Transverse colon (tissue), 4 donors: ENCODE measurements around the gene AQR. TPM values are rescaled to one million over a fixed set of nuclear protein-coding genes. Genes with fewer than 3 reads are reported as not detected.

Experiments used
- DNase-seq: peaks from one replicate; pipeline ENCODE4 v3.0.0-alpha.2; 2019
- H3K27ac ChIP-seq, 4 donors: fragments of 200-600 bp; sonication (generic); 2 replicates each; pipeline ENCODE4 v1.5.1; 2016 to 2018; ENCODE audit warnings: inconsistent platforms in 4 of 4
- H3K27me3 ChIP-seq: fragments of 200-600 bp; sonication (generic); 2 replicates; pipeline ENCODE4 v1.5.1; 2017; ENCODE audit warnings: inconsistent platforms
- H3K36me3 ChIP-seq, 4 donors: fragments of 200-600 bp; sonication (generic); 2 replicates each; pipeline ENCODE4 v1.5.1; 2017 to 2019; ENCODE audit warnings: inconsistent platforms in 4 of 4
- H3K4me1 ChIP-seq, 4 donors: fragments of 200-600 bp; sonication (generic); 2 replicates each; pipeline ENCODE4 v1.5.1; 2017 to 2020; ENCODE audit warnings: inconsistent platforms in 4 of 4
- H3K4me3 ChIP-seq, 4 donors: fragments of 200-600 bp; sonication (generic); 1 replicate in 1 of 4; 2 replicates in 3 of 4; pipeline versions ENCODE4 v1.5.1 to v1.6.1; 2017 to 2019; ENCODE audit warnings: inconsistent platforms in 4 of 4
- H3K9me3 ChIP-seq, 2 donors: fragments of 200-600 bp; sonication (generic); 2 replicates each; pipeline ENCODE4 v1.5.1; 2017 to 2019; ENCODE audit warnings: inconsistent platforms in 2 of 2
- EP300 ChIP-seq: sonication (generic); formaldehyde crosslinking; IDR thresholded peaks from one replicate; pipeline ENCODE4 v1.6.1; 2017; ENCODE audit warnings: antibody characterized with exemption, low read depth
- POLR2A ChIP-seq: fragments of 450-650 bp; IDR thresholded peaks from one replicate; pipeline ENCODE4 v1.6.1; 2016; ENCODE audit warnings: antibody characterized with exemption, mild to moderate bottlenecking, moderate library complexity
- POLR2AphosphoS5 ChIP-seq, 3 donors: sonication (generic); formaldehyde crosslinking; IDR thresholded peaks; one replicate each; pipeline ENCODE4 v1.6.1; 2016; ENCODE audit warnings: antibody characterized with exemption in 3 of 3
- WGBS, 2 donors: methylation state at CpG; one replicate each; pipeline ENCODE4 v1.1.5; 2018; ENCODE audit warnings: low coverage in 1 of 2; 5-methylcytosine and 5-hydroxymethylcytosine counted together
- in situ Hi-C, 4 donors: fragments of 200-750 bp; cut with MboI; loops; one replicate each; pipeline versions ENCODE4 v1.15.0 to v1.15.1; 2017; ENCODE audit warnings: low sequenced_read_pairs in 3 of 4, low pct_ligation_motif_present in 1 of 4, low pct_unique_long_range_greater_than_20kb in 1 of 4
- intact Hi-C: fragments of 100-400 bp; cut with DNase I; formaldehyde crosslinking; loops from one replicate; pipeline ENCODE4 v1.15.1; 2023; ENCODE audit warnings: low total_unique reads
- total RNA-seq, 4 donors: library from RNA; depleted of rRNA; stranded (reverse); fragments of >200 nt; gene quantifications; one replicate each; pipeline ENCODE4 v1.1.0, GENCODE V29; 2016
- TF ChIP-seq, protein P1 (sequence below), 5 experiments: fragments of 200-600 bp in 3 of 5; fragments of 450-650 bp in 2 of 5; sonication (generic) in 3 of 5; IDR thresholded peaks; 1 replicate in 2 of 5; 2 replicates in 3 of 5; pipeline ENCODE4 v1.5.1; 2016 to 2017; ENCODE audit warnings: antibody characterized with exemption in 5 of 5, inconsistent platforms in 3 of 5, mild to moderate bottlenecking in 2 of 5, moderate library complexity in 1 of 5

Gene AQR
- total RNA-seq, 4 donors from 2014 or later, result 13.8 to 25.7 (median 23.5) TPM

DNA sequence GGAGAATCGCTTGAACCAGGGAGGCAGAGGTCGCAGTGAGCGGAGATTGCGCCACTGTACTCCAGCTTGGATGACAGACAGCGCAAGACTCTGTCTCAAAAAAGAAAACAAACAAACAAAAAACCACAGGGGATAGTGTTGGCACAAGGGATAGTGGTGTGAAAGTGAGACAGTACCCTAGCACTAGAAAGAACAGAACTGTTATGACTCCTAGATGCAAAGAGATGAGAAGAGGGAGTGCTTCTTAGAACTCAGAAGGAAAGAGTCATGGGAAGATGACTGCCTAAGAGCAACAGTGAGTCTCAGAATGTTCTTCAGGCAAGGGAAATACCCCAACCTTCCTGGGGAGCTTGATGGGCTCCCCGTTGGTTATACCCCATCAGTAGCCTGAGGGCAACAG lies 36.4 kb upstream of the AQR start:
- WGBS, 2 donors, result 83 to 96% methylated on average over 4 to 6 of the region's 6 CpGs
- H3K4me1 ChIP-seq, result no peaks in the 10 kb centered on the region
- H3K9me3 ChIP-seq, result no peaks in the 10 kb centered on the region
- no peaks in the 10 kb centered on the region for H3K36me3 ChIP-seq
- intact Hi-C loops (no loop called here), in situ Hi-C loops (no loop called here)
- H3K27me3 ChIP-seq, result no peaks in the 10 kb centered on the region
- H3K4me3 ChIP-seq, result no peak overlapping the region
- H3K27ac ChIP-seq, result no peak overlapping the region
- no peak for TF ChIP-seq POLR2A
- TF ChIP-seq POLR2AphosphoS5 (IDR thresholded peaks at IDR 0.05), result no peak
- TF ChIP-seq, protein P1, sequence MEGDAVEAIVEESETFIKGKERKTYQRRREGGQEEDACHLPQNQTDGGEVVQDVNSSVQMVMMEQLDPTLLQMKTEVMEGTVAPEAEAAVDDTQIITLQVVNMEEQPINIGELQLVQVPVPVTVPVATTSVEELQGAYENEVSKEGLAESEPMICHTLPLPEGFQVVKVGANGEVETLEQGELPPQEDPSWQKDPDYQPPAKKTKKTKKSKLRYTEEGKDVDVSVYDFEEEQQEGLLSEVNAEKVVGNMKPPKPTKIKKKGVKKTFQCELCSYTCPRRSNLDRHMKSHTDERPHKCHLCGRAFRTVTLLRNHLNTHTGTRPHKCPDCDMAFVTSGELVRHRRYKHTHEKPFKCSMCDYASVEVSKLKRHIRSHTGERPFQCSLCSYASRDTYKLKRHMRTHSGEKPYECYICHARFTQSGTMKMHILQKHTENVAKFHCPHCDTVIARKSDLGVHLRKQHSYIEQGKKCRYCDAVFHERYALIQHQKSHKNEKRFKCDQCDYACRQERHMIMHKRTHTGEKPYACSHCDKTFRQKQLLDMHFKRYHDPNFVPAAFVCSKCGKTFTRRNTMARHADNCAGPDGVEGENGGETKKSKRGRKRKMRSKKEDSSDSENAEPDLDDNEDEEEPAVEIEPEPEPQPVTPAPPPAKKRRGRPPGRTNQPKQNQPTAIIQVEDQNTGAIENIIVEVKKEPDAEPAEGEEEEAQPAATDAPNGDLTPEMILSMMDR (IDR thresholded peaks at IDR 0.05), result no peak
- no peak for TF ChIP-seq EP300
- no peak for DNase-seq

DNA sequence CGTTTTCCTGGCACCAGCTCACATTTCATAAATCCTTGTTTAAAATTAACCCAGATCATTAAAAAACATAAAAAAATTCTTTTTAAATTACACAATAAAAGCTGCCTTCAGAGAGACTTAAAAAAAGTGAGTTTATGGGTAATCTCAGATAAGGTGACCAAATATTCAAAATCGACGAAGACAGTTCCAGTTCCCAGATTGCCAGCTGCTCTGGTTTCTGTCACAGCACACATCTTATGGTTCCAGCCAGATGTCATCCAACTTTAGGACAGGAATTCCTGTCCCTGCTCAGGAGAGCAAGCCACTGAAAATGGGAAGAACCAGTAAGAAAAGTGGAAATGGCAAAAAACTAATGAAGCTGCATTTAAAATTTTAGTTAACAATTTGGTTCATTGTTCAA lies 34.4 kb upstream of the AQR start:
- Histone ChIP-seq H3K36me3 (no peaks in the 10 kb centered on the region), H3K9me3 (no peaks in the 10 kb centered on the region), H3K4me3 (no peak overlapping the region), H3K4me1 (no peaks in the 10 kb centered on the region), H3K27me3 (no peaks in the 10 kb centered on the region), H3K27ac (no peak overlapping the region)
- in situ Hi-C loops (no loop called here), intact Hi-C loops (no loop called here)
- no peak for DNase-seq
- TF ChIP-seq POLR2A, result no peak
- TF ChIP-seq, protein P1 (IDR thresholded peaks at IDR 0.05), result no peak
- no peak for TF ChIP-seq EP300
- no peak for TF ChIP-seq POLR2AphosphoS5 (IDR thresholded peaks at IDR 0.05)
- WGBS, 2 donors, result 58 to 60% methylated on average over 3 of the region's 3 CpGs

DNA sequence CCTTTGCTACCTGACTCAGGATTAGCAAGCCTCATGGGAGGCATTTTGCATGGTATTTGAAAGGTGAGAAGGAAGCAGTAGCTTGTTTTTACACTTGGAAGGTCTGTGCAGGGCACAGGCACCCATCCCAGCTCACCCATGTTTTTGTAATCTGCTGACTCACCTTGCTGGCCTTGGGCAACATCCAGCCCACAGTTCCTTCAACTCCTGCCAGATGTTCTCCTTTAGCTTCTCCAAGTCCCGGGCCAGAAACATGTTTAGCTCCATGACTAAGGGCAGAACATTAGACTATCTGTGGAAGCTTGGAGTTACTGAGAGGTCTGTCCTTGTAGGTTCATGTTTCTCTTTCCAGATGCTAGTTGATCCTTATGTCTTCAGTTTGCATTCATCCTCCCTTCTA lies 31.0 kb upstream of the AQR start:
- 75% methylated on average over 1 of the region's 1 CpG; no CpG with 5 or more reads in 1 of the 2 donors for WGBS, 2 donors

DNA sequence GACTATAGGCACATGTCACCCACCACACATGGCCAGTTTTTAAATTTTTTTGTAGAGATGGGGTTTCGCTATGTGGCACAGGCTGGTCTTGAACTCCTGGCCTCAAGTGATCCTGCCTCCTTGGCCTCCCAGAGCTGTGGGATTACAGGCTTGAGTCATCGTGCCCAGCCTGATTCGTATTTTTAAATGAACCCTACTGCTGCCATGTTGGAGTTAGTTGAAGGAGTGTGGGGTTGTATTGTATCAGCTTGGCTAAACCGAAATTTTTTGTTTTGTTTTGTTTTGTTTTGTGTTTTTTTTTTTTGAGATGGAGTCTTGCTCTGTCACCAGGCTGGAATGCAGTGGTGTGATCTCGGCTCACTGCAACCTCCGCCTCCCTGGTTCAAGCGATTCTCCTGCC lies 30.4 kb upstream of the AQR start:
- no peak overlapping the region for H3K27ac ChIP-seq
- WGBS, 2 donors, result 90 to 95% methylated on average over 7 of the region's 7 CpGs
- no peaks in the 10 kb centered on the region for H3K4me1 ChIP-seq
- TF ChIP-seq POLR2AphosphoS5 (IDR thresholded peaks at IDR 0.05) (no peak), POLR2A (no peak), EP300 (no peak)
- TF ChIP-seq, protein P1 (IDR thresholded peaks at IDR 0.05), result no peak
- intact Hi-C loops, result no loop called here
- no peak for DNase-seq
- no peaks in the 10 kb centered on the region for H3K27me3 ChIP-seq
- no peak overlapping the region for H3K4me3 ChIP-seq
- no peaks in the 10 kb centered on the region for H3K9me3 ChIP-seq
- in situ Hi-C loops, result no loop called here
- no peaks in the 10 kb centered on the region for H3K36me3 ChIP-seq

More for the DNA sequence above, 31.0 kb upstream of the AQR start:
- Histone ChIP-seq H3K4me1 (no peaks in the 10 kb centered on the region), H3K4me3 (no peak overlapping the region), H3K27ac (no peak overlapping the region), H3K27me3 (no peaks in the 10 kb centered on the region), H3K9me3 (no peaks in the 10 kb centered on the region), H3K36me3 (no peaks in the 10 kb centered on the region)
- DNase-seq, result no peak
- no peak for TF ChIP-seq POLR2AphosphoS5 (IDR thresholded peaks at IDR 0.05)
- no peak for TF ChIP-seq POLR2A
- TF ChIP-seq, protein P1 (IDR thresholded peaks at IDR 0.05), result no peak
- no peak for TF ChIP-seq EP300
- intact Hi-C loops, result no loop called here
- in situ Hi-C loops, result no loop called here
